Amygdala (tissue), 56 donors: ENCODE measurements around the gene SAA4.
"Not testable (repeated sequence)": the region's sequence is repeated elsewhere in the genome, so short reads cannot be mapped to it uniquely, and the experiment has no call there.

Source experiments
- DNase-seq, 56 donors: peaks; one replicate each; lab custom pipeline; 2025; lab: John Stamatoyannopoulos, UW

SAA4 gene

DNA sequence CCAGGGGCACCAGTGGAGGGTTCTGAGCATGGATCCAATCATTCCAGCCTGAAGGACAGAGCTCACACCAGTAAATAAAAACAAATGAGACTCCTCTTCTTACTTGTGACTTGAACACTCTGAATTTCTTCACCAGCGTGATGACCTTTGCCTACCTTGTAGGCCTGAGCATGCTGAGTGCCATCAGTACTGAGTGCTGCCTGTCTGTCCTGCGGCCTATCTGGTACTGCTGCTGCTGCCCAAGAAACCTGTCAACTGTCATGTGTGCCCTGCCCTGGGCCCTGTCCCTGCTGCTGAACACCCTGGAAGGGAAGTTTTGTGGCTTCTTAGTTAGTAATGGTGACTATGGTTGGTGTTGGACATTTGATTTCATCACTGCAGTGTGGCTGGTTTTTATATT is 40.1 kb downstream of the SAA4 start:
- DNase-seq: no peak

DNA sequence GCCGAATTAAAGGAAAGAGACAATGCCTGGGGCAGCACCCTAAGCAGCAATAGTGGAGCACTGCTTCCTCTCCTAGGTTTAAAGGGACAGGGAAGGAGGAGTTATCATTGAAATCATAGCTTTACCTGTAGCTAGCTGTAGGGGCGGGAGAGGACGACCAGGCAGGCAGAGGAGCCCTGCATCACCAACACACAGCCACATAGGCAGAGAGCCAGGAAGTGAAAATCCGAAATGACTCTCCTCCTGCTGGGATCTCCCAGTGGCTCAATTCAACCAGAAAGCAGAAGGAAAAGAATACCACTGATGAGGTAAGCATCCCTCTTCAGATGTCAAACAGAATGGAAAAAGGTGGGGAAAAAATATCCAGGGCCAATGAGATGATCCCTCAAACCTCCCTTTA is 43.6 kb downstream of the SAA4 start:
- DNase-seq: peak in 1 of 56 donors; percentile 2

DNA sequence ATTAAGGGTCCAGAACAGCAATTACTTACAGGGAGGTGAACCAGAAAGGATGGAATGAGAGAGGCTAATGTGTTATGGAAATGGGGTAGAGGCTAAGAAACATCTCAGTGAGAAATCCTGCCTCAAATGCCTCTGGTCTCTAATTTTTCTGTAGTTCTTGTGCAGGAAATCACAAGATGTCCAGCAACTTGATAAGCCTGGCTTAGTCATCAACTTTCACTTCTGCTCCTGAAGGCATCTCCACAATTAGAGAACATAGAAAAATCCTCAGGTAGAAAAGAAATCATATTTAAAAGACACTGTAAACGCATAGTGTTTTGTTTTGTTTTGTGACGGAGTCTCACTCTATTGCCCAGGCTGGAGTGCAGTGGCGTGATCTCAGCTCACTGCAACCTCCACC is 45.2 kb downstream of the SAA4 start:
- peak in 1 of 56 donors; percentile 6 for DNase-seq

DNA sequence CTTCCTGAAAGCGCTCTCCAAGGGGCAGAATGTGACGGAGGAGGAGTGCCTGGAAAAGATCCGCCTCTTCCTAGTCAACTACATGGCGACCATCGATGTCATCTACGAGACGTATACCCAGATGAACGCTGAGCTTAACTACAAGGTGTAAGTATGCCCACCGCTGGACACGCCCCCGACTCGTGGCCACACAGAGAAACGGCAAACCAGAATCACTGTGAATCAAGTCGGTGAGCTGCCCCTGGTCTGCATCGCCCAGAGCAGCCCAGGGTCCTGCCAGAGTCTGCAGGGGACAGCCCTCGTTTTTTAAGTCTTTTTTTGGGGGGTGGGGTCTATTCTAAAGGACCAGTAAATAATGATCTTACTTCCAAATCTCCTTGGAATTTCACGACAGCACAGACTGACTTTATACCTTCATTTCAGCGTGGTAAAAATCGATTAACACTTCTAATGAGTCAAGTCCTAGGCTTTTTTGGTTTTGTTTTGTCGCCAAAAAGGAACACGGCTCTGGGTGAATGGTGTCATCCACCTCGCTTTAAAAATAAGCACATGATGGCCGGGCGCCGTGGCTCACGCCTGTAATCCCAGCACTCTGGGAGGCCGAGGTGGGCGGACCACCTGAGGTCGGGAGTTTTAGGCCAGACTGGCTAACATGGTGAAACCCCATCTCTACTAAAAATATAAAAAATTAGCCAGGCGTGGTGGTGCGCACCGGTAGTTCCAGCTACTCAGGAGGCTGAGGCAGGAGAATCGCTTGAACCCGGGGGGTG is 46.9 kb downstream of the SAA4 start:
- not testable (repeated sequence) for DNase-seq

- no peak for DNase-seq
Observed at GRCh38 chr11:18188796-18189195, 47.8 kb downstream of the SAA4 start.
